GM19463 (cell line): ENCODE measurements around the gene JAKMIP2.
"Not testable (repeated sequence)": the region's sequence is repeated elsewhere in the genome, so short reads cannot be mapped to it uniquely, and the experiment has no call there.

Experiments used
- ATAC-seq: cut with Tn5 transposase; IDR thresholded peaks from one replicate; pipeline ENCODE4 v1.9.1; 2021; ENCODE audit warnings: mild to moderate bottlenecking, moderate library complexity; ENCODE audit not compliant: unreplicated experiment

Gene JAKMIP2

GRCh38 chr5:147782110-147783028 is at the start of gene JAKMIP2:
JAKMIP2 (minus strand) TSS chr5:147782728; CDS start chr5:147671806, 110,922 bp downstream.
- ATAC-seq = peak; percentile 89

GRCh38 chr5:147831465-147831864 is 48.9 kb upstream of the JAKMIP2 start, which contains the start of gene SPINK1:
SPINK1 (minus strand) TSS chr5:147831671; CDS start chr5:147831577, 94 bp downstream.
- ATAC-seq = no peak

- ATAC-seq = no peak
Observed at GRCh38 chr5:147830035-147830434, 47.5 kb upstream of the JAKMIP2 start.

GRCh38 chr5:147827017-147827416 is 44.5 kb upstream of the JAKMIP2 start:
- not testable (repeated sequence) for ATAC-seq

- no peak for ATAC-seq
Observed at GRCh38 chr5:147826361-147826760, 43.8 kb upstream of the JAKMIP2 start.

- peak; percentile 85 for ATAC-seq
Observed at GRCh38 chr5:147822686-147823491, 40.4 kb upstream of the JAKMIP2 start.

- ATAC-seq = not testable (repeated sequence)
Observed at GRCh38 chr5:147822222-147822621, 39.7 kb upstream of the JAKMIP2 start.

GRCh38 chr5:147821766-147822165 is 39.2 kb upstream of the JAKMIP2 start:
- ATAC-seq = no peak

- ATAC-seq = no peak
Observed at GRCh38 chr5:147819261-147819770, 36.8 kb upstream of the JAKMIP2 start.

- ATAC-seq = no peak
Observed at GRCh38 chr5:147818290-147818689, 35.8 kb upstream of the JAKMIP2 start.

- no peak for ATAC-seq
Observed at GRCh38 chr5:147813696-147814095, 31.2 kb upstream of the JAKMIP2 start.

GRCh38 chr5:147809830-147810666 is 27.5 kb upstream of the JAKMIP2 start:
- ATAC-seq = no peak

- peak; percentile 76 for ATAC-seq
Observed at GRCh38 chr5:147805030-147805454, 22.5 kb upstream of the JAKMIP2 start.

GRCh38 chr5:147804334-147804733 is 21.8 kb upstream of the JAKMIP2 start:
- ATAC-seq = no peak

- ATAC-seq = no peak
Observed at GRCh38 chr5:147803926-147804325, 21.4 kb upstream of the JAKMIP2 start.

GRCh38 chr5:147803161-147803560 is 20.6 kb upstream of the JAKMIP2 start:
- not testable (repeated sequence) for ATAC-seq

- no peak for ATAC-seq
Observed at GRCh38 chr5:147801461-147801860, 18.9 kb upstream of the JAKMIP2 start.

GRCh38 chr5:147800491-147800890 is 18.0 kb upstream of the JAKMIP2 start:
- no peak for ATAC-seq

GRCh38 chr5:147796556-147797308 is 14.2 kb upstream of the JAKMIP2 start:
- no peak for ATAC-seq

GRCh38 chr5:147791181-147791580 is 8.7 kb upstream of the JAKMIP2 start:
- ATAC-seq = no peak
